Mesothelial cell of epicardium (in vitro differentiated cells): ENCODE data around the gene JCAD. TPM values are rescaled to one million over a fixed set of nuclear protein-coding genes. Genes with fewer than 3 reads are reported as not detected.
"Not testable (repeated sequence)": the region's sequence is repeated elsewhere in the genome, so short reads cannot be mapped to it uniquely, and the experiment has no call there.

Experiments used
- DNase-seq, 2 experiments: peaks; one replicate each; pipeline ENCODE4 v3.0.0; 2021; ENCODE audit warnings: low spot score in 2 of 2; ENCODE audit not compliant: unreplicated experiment in 2 of 2
- H3K27ac Mint-ChIP-seq: 2 replicates; pipeline ENCODE4 v1.8.0; 2021; ENCODE audit warnings: mixed read lengths
- H3K27me3 Mint-ChIP-seq: 2 replicates; pipeline ENCODE4 v1.8.0; 2021; ENCODE audit warnings: low read depth, mixed read lengths
- H3K36me3 Mint-ChIP-seq: 2 replicates; pipeline ENCODE4 v1.8.0; 2021; ENCODE audit warnings: mixed read lengths
- H3K4me1 Mint-ChIP-seq: 2 replicates; pipeline ENCODE4 v1.8.0; 2021; ENCODE audit warnings: mixed read lengths
- H3K4me3 Mint-ChIP-seq: 2 replicates; pipeline ENCODE4 v1.8.0; 2021; ENCODE audit warnings: mild to moderate bottlenecking, moderate library complexity, mixed read lengths
- H3K9me3 Mint-ChIP-seq: 2 replicates; pipeline ENCODE4 v1.8.0; 2021; ENCODE audit warnings: mixed read lengths
- CTCF ChIP-seq: fragments of 200-600 bp; sonication (generic); IDR thresholded peaks from one replicate; pipeline ENCODE4 v1.5.0; 2021; ENCODE audit warnings: antibody characterized with exemption; ENCODE audit not compliant: unreplicated experiment
- total RNA-seq: library from RNA; stranded (reverse); gene quantifications from 3 replicates; pipeline ENCODE4 v1.2.1, GENCODE V29; 2021

Gene JCAD
- total RNA-seq, 1 donor from 2014 or later, result 21.5 TPM

GRCh38 chr10:30028006-30028737 is 31.2 kb downstream of the JCAD start:
- TF ChIP-seq CTCF, result no peak
- no peaks in the 10 kb centered on the region for H3K9me3 Mint-ChIP-seq
- peaks cover 11% of the 10 kb centered on the region for H3K36me3 Mint-ChIP-seq
- H3K4me1 Mint-ChIP-seq, result peaks cover 37% of the 10 kb centered on the region
- H3K4me3 Mint-ChIP-seq, result peak overlapping the region; percentile 38
- no peaks in the 10 kb centered on the region for H3K27me3 Mint-ChIP-seq
- DNase-seq, result peak in 1 of 2 experiments; percentile 50
- peak overlapping the region; percentile 99 for H3K27ac Mint-ChIP-seq

GRCh38 chr10:30027057-30028005 is 32.1 kb downstream of the JCAD start:
- Mint-ChIP-seq H3K27ac (peak overlapping the region; percentile 99), H3K4me3 (peak overlapping the region; percentile 38), H3K27me3 (no peaks in the 10 kb centered on the region), H3K4me1 (peaks cover 34% of the 10 kb centered on the region), H3K9me3 (no peaks in the 10 kb centered on the region), H3K36me3 (peaks cover 12% of the 10 kb centered on the region)
- TF ChIP-seq CTCF, result no peak
- peak in 1 of 2 experiments; percentile 54 for DNase-seq

- Mint-ChIP-seq H3K4me1 (peaks cover 30% of the 10 kb centered on the region), H3K4me3 (no peak overlapping the region), H3K27me3 (no peaks in the 10 kb centered on the region), H3K36me3 (peaks cover 17% of the 10 kb centered on the region), H3K9me3 (no peaks in the 10 kb centered on the region), H3K27ac (no peak overlapping the region)
- DNase-seq, result no peak
- no peak for TF ChIP-seq CTCF
Measured at GRCh38 chr10:30026578-30026977, 32.8 kb downstream of the JCAD start.

GRCh38 chr10:30026080-30026479 is 33.3 kb downstream of the JCAD start:
- peaks cover 17% of the 10 kb centered on the region for H3K36me3 Mint-ChIP-seq
- peaks cover 30% of the 10 kb centered on the region for H3K4me1 Mint-ChIP-seq
- DNase-seq, result no peak
- no peak for TF ChIP-seq CTCF
- H3K4me3 Mint-ChIP-seq, result no peak overlapping the region
- no peaks in the 10 kb centered on the region for H3K27me3 Mint-ChIP-seq
- H3K27ac Mint-ChIP-seq, result no peak overlapping the region
- no peaks in the 10 kb centered on the region for H3K9me3 Mint-ChIP-seq

GRCh38 chr10:30025428-30025827 is 34.0 kb downstream of the JCAD start:
- H3K36me3 Mint-ChIP-seq, result peaks cover 17% of the 10 kb centered on the region
- H3K9me3 Mint-ChIP-seq, H3K27ac Mint-ChIP-seq, H3K27me3 Mint-ChIP-seq, DNase-seq, H3K4me3 Mint-ChIP-seq: not testable (repeated sequence)
- peaks cover 30% of the 10 kb centered on the region for H3K4me1 Mint-ChIP-seq

- Mint-ChIP-seq H3K4me3 (no peak overlapping the region), H3K4me1 (peaks cover 19% of the 10 kb centered on the region), H3K27ac (no peak overlapping the region), H3K9me3 (no peaks in the 10 kb centered on the region), H3K27me3 (no peaks in the 10 kb centered on the region), H3K36me3 (peaks cover 21% of the 10 kb centered on the region)
- no peak for DNase-seq
- no peak for TF ChIP-seq CTCF
Measured at GRCh38 chr10:30022590-30022989, 36.8 kb downstream of the JCAD start.
